B cell (primary cell): ENCODE results near the gene ZNF181.

Experiments used
- EZH2 ChIP-seq: IDR thresholded peaks from 2 replicates; pipeline ENCODE4 v1.6.1; 2012; ENCODE audit warnings: borderline replicate concordance, low read depth, mild to moderate bottlenecking, moderate library complexity, low read length; ENCODE audit not compliant: insufficient read depth, poor library complexity, severe bottlenecking
- TF ChIP-seq, protein P1 (sequence below): fragments of 200-600 bp; IDR thresholded peaks from one replicate; pipeline ENCODE4 v1.8.0; 2022; ENCODE audit warnings: antibody characterized with exemption, mild to moderate bottlenecking

GRCh38 chr19:34793565-34793964, 59.5 kb downstream of the ZNF181 start:
- TF ChIP-seq, protein P1, sequence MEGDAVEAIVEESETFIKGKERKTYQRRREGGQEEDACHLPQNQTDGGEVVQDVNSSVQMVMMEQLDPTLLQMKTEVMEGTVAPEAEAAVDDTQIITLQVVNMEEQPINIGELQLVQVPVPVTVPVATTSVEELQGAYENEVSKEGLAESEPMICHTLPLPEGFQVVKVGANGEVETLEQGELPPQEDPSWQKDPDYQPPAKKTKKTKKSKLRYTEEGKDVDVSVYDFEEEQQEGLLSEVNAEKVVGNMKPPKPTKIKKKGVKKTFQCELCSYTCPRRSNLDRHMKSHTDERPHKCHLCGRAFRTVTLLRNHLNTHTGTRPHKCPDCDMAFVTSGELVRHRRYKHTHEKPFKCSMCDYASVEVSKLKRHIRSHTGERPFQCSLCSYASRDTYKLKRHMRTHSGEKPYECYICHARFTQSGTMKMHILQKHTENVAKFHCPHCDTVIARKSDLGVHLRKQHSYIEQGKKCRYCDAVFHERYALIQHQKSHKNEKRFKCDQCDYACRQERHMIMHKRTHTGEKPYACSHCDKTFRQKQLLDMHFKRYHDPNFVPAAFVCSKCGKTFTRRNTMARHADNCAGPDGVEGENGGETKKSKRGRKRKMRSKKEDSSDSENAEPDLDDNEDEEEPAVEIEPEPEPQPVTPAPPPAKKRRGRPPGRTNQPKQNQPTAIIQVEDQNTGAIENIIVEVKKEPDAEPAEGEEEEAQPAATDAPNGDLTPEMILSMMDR = no peak
- TF ChIP-seq EZH2 = no peak
